Measurements from ENCODE around the gene ITGA11. TPM values are rescaled to one million over a fixed set of nuclear protein-coding genes. Genes with fewer than 3 reads are reported as not detected.

ITGA11 gene
- polyA plus RNA-seq, 3 donors: 2.3 to 2.9 (median 2.6) TPM

GRCh38 chr15:68292157-68292781, 139.7 kb downstream of the ITGA11 start:
- DNase-seq: no peak

- no peak for DNase-seq
Observed at GRCh38 chr15:68290715-68291114, 141.2 kb downstream of the ITGA11 start.

- DNase-seq: no peak
Observed at GRCh38 chr15:68289621-68290352, 142.2 kb downstream of the ITGA11 start.

GRCh38 chr15:68289057-68289456, 142.9 kb downstream of the ITGA11 start:
- DNase-seq: no peak

GRCh38 chr15:68286256-68286655, 145.7 kb downstream of the ITGA11 start:
- no peak for DNase-seq

- no peak for DNase-seq
Observed at GRCh38 chr15:68285259-68285980, 146.5 kb downstream of the ITGA11 start.

GRCh38 chr15:68284616-68285258, 147.2 kb downstream of the ITGA11 start:
- DNase-seq: no peak

GRCh38 chr15:68283401-68283800, 148.6 kb downstream of the ITGA11 start:
- DNase-seq: no peak

GRCh38 chr15:68281008-68281407, 151.0 kb downstream of the ITGA11 start:
- DNase-seq: no peak

- DNase-seq: no peak
Observed at GRCh38 chr15:68279779-68280753, 151.9 kb downstream of the ITGA11 start.

GRCh38 chr15:68278595-68279405, 153.2 kb downstream of the ITGA11 start:
- DNase-seq: peak; percentile 56

GRCh38 chr15:68278345-68278594, 153.7 kb downstream of the ITGA11 start:
- no peak for DNase-seq

- DNase-seq: peak; percentile 90
Observed at GRCh38 chr15:68277603-68278344, 154.2 kb downstream of the ITGA11 start, which contains the start of gene FEM1B. Gene FEM1B, plus strand, starts transcription at chr15:68277745. Its CDS starts 673 bp downstream, at chr15:68278418.

- DNase-seq: peak; percentile 72
Observed at GRCh38 chr15:68277131-68277602, 154.8 kb downstream of the ITGA11 start.

GRCh38 chr15:68276668-68277067, 155.3 kb downstream of the ITGA11 start:
- no peak for DNase-seq

- no peak for DNase-seq
Observed at GRCh38 chr15:68275165-68275746, 156.7 kb downstream of the ITGA11 start.

GRCh38 chr15:68274201-68274848, 157.6 kb downstream of the ITGA11 start:
- no peak for DNase-seq

GRCh38 chr15:68272721-68273271, 159.2 kb downstream of the ITGA11 start:
- no peak for DNase-seq

Measured in renal pelvis (tissue), 4 donors.